ENCODE measurements around the gene SCAMP1.
"Not testable (repeated sequence)": the region's sequence is repeated elsewhere in the genome, so short reads cannot be mapped to it uniquely, and the experiment has no call there.

The SCAMP1 gene

DNA sequence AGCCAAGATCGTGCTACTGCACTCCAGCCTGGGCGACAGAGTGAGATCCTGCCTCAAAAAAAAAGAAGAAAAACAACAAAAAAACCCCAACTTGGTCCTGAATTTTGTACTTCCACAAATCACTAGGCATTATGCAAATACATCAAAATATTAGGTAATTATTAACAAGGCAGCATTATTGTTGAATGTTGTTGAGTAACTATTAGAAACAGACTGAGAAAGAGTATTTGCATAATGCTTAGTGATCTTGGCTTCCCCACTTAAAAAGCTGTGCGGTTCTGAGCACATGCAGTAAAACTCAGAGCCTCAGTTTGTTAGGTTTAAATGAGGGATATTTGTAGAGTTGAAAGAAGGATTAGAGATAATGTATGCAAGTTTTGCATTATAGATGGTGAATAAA, 64.2 kb downstream of the SCAMP1 start:
- no peak for DNase-seq (ENCODE audit: low read depth in 3 of 3)

DNA sequence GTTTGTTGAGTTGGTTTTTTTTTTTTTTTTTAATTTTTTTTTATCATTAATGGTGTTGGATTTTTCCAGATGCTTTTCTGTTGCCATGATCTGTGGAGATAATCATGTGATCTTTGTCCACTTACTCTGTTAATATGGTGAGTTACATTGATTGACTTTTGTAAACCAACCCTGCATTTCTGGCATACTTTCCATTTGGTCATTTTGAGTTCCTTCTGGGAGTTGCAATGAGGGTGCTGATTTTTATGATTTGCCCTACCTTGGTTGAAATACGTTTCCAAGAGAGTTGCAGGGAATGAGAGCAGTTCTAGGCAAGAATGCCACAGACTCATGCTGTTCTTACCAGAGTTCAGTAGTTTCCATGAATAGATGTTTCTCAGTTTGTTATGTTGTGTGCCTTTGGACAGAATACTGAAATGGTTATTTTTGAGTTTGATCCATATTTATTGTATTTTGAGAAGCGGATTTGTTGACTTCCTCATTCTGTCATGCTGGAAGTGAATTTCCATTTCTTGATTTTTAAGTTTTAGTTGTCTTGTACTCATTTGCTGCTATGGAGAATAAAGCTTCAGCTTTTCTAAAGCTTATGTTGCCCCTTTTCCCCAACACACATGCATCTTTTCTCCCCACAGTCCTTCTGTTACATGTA, 69.0 kb downstream of the SCAMP1 start:
- DNase-seq (ENCODE audit: low read depth in 3 of 3) = no peak

DNA sequence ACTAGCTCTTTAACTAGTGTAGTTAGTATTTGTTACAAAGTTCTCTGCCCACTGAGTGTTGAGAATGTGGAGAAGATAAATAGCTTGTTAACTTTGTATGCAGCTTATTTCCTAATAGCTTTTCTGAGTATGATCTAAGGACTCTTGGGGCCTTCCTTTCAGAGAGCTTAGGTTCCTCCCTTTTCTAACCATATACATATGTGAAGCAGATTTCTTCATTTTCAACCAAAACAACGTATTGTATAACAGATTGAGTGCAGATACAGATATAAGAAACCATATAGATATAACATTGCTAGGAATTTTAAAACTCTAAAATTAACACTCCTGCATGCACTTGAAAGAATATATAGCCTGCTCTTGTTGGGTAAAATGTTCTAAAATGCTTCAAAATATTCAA, 70.4 kb downstream of the SCAMP1 start:
- DNase-seq (ENCODE audit: low read depth in 3 of 3) = no peak

DNA sequence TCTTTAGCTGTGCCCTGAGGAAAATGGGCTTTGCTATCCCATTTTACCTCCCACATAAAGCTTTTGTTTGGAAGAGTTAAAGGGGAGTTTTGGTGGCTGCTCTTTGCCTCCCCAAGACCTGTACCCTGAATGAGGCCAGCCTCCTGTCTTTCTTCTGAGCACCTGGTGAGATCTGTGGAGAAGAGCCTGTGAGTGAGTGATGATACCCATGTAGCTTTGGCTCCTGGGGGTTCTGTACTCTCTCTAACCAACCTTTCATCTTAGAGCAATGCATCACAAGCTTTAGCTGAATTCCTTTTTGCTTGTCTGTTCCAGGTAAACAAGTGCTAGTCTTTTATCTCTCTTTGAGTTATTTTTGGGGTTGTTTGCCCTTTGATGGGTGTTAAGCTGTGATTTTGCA, 73.6 kb downstream of the SCAMP1 start:
- DNase-seq (ENCODE audit: low read depth in 3 of 3) = no peak

DNA sequence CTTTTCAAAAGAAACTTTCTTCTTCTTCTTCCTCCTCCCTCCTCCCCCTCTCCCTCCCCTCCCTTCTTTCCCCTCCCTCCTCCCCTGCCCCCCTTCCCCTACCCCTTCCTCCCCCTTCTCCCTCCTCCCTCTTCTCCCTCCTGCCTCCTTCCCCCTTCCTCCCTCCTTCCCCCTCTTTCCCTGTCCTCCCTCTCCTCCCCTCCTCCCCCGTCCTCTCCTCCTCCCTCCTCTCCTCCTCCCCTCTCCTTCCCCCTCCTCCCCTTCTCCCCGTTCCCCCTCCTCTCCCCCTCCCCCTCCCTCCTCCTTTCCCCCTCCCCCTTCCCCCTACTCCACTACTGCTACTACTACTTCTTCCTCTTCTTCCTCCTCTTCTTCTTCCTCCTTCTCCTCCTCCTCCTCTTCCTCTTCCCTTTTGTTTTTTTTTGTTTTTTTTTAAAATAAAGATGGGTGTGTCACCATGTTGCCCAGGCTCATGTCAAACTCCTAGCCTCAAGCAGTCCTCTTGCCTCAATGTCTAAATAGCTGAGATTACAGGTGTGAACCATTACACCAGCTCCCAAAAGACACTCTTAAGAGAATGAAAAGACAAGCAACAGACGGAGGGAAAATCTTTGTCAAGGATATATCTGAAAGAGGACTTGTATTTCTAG, 87.5 kb downstream of the SCAMP1 start:
- no peak for DNase-seq (ENCODE audit: low read depth in 3 of 3)

DNA sequence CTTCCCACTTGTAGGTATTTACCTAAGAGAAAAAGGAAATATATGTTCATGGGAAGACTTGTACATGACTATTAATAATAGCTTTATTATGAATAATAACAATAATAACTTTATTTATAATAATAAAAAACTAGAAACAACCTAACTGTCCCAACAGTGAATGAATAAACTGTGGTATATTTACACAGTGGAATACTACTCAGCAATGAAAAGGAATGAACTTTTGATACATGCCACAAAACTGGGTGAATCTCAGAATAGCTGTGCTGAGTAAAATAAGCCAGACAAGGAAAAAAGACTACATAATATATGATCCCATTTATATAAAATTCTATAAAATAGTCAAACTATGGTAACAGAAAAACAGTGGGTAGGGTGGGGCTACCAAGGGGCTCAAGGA, 88.7 kb downstream of the SCAMP1 start:
- no peak for DNase-seq (ENCODE audit: low read depth in 3 of 3)

DNA sequence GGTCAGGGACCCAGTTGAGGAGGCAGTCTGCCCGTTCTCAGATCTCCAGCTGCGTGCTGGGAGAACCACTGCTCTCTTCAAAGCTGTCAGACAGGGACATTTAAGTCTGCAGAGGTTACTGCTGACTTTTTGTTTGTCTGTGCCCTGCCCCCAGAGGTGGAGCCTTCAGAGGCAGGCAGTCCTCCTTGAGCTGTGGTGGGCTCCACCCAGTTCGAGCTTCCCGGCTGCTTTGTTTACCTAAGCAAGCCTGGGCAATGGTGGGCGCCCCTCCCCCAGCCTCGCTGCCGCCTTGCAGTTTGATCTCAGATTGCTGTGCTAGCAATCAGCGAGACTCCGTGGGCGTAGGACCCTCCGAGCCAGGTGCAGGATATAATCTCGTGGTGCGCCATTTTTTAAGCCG, 97.1 kb downstream of the SCAMP1 start:
- DNase-seq (ENCODE audit: low read depth in 3 of 3) = not testable (repeated sequence)

DNA sequence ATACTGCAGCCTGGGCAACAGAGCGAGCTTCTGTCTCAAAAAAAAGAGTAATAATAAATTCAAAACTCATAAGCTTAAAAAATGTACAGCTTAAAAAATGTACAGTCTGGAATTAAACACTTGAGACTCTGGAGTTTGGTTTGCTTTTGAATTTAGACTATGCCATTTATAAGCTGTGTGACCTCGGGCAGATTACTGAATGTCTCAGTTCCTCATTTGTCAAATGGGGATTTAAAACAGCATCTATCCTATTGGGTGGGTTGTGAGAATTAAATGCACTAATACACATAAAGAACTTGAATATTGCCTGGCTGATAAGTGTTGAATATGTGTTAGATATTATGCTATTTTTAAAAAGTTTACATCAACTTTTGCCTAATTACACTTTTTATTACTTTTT, 98.4 kb downstream of the SCAMP1 start:
- no peak for DNase-seq (ENCODE audit: low read depth in 3 of 3)

DNA sequence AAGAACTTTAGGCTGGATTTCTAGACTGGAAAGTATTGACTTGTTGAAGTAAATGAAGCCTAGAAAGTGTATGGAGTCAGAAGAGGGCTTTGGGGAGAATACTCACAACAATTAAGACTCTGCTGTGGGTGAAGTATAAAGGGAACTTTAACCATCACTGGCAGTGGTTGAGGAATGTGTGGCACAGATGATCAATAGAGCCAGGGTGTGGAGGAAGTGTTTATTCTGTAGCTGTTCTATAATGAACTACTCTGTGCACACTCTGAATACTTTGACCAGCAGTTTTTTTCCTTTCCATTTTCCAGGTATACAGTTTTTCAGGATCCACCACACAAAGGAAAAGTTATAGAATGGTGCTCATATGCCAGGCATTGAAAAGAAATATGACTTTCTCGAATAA, 106.7 kb downstream of the SCAMP1 start:
- no peak for DNase-seq (ENCODE audit: low read depth in 3 of 3)

DNA sequence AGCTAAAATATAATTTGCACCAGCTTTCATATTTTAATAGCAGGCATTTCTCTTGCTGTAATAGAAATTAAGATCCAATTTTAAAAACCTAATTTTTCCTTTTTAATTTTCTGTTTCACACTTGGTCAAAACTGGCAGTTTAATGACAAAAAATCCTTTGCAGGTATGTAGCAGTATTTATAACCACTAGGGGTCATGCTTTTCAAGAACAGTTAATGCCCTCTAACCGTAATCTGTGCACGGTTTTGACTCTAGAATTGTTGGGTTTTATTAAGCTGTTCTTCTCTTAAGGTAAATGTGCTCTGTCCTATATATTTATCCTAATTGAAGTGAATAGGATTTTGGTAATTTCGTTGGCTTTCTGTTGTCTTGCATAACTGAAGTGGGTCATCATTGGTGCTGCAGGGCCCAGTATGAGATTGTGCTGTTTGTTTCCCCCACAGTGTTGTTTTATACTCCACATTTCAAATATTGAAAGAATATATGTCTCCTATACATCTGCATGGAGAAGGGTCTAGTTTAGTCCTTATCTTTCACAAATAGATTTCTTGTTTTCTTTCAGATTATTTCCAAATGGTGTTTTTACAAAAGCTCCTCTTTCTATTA, 107.4 kb downstream of the SCAMP1 start:
- no peak for DNase-seq (ENCODE audit: low read depth in 3 of 3)

DNA sequence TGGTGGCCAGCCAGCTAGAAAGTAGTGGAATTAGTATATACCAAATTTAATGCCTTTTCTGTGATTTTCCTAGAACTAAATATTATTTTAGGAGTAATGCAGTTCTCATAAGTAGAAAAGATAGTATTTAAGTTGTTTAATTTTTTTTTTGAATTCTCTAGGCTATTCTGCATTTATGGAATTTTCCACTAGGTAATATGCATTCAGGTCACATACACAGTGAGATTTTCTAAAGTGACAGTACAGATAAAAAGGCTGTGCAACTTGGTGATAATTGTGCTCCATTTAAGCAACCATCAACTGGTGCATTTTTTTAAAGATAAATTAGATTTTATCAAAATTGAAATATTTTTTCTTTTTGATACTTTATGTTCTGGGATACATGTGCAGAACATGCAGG, 111.5 kb downstream of the SCAMP1 start:
- DNase-seq (ENCODE audit: low read depth in 3 of 3) = no peak

DNA sequence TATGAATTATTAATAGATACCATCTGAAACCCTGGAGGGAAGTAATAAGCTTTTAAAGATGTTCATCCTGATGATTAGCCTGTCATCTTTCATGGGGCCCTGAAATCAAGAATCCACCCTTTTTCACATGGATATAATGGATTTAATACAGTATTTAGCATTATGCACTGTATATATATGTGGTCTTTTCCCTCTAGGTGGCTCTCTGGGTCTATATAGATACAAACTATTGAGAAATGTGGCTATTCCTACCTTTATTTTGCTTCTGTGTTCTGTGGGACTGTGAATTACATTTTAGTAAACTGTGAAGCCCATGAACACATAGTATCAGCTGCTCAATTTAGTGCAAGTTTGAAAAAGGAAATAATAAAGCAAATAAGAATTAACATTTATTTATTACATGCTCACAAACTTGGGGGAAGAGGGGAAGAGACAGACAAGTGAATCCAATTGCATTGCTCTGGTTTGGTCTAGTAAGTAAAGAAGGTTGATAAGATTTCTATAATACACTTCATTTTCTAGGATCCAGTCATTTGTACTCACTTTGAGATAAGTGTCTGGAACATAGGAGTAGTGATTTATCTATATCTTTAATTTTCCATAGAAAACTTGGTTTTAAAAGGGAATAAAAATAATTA, 112.2 kb downstream of the SCAMP1 start:
- no peak for DNase-seq (ENCODE audit: low read depth in 3 of 3)

DNA sequence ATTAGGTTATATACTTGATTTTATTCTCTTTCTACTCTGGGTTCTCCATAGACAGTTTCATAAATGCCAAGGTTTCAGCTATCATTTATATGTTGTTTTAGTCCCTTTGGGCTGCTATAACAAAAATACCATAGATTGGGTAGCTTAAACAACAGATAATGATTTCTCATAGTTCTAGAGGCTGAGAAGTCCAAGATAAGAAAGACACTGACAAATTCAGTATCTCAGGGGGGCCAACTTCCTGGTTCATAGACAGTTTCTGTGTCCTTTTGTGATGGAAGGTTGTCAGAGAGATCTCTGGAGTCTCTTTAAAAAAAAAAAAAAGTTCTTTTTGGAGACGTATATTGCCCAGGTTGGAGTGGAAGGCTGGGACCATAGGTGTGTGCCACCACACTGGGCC, 113.3 kb downstream of the SCAMP1 start:
- no peak for DNase-seq (ENCODE audit: low read depth in 3 of 3)

DNA sequence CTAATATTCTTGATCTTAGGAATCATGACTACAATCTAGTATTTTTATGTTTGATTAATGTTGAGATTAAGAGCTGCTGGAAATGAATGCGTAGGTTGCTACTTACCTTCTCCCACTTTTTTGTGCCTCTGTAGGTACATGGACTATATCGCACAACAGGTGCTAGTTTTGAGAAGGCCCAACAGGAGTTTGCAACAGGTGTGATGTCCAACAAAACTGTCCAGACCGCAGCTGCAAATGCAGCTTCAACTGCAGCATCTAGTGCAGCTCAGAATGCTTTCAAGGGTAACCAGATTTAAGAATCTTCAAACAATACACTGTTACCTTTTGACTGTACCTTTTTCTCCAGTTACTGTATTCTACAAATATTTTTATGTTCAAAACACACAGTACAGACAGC, 115.0 kb downstream of the SCAMP1 start:
- no peak for DNase-seq (ENCODE audit: low read depth in 3 of 3)

DNA sequence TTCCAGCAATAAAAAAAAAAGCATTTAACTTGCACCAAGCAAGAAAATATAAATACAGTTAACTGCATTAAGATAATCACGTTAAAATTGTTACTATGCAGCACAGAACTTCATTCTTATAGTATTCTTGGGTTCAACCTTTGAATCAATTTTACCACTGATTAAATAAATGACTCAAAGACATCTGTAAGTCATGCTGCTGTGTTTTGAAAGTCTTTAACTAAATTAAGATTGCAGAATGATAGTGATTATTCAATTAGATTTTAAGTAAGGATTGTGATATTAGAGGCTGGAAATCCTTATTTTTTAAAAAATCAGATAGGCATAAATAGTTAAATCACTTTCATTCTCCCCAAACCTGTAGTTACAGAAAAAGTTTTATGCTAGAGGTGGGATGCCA, 116.4 kb downstream of the SCAMP1 start:
- DNase-seq (ENCODE audit: low read depth in 3 of 3) = no peak

DNA sequence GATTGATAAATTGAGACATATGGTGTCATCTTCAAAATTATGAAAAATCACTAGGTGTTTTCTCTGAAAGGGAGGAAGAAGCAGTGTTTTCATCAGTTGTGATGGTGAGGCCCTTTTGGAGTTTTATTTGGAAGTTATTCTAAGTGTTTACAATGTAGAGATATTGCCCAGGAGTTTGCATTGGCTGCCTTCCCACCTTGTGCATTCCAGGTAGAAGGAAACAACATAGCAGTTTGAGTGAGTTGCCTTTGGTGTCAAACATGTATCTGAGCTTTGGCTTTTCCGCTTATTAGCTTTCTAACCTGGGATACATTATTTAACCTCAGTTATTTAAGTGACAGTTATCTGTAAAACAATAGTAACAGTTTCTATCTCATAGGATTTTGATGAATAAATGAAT, 122.5 kb downstream of the SCAMP1 start:
- DNase-seq (ENCODE audit: low read depth in 3 of 3) = no peak

DNA sequence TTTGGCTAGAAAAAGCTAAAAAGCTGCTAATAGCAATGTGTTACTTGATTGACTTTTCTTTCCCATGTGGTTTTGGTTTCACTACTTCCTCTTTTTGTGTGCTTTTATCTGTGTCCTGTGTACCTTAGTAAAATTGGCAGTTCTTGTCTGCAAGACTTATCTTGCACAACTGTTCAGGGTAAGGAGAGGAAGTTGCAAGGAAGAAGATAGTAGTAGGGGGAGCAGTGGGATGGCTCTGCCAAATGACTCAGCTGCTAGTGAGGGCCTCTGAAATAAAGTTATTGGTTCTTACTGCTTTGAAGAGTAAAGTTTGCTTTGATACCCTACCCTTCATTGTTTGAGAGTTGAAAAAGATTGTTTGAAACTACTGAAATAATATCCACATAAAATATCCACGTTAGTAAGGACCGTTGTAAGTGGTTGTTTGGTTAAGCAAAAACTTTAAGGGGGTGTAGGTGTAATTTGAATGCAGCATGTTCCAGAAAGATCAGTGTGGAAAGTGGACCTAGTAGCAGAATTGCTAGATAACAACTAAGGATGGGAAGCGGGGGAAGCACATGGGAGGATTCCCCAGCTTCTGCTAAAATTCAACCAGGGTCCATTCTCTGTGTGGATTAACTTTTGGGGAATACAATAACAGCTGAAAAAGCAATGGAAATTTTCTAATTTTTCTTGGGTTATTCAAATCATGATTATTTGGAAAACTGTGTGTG, 123.5 kb downstream of the SCAMP1 start:
- DNase-seq (ENCODE audit: low read depth in 3 of 3) = no peak

DNA sequence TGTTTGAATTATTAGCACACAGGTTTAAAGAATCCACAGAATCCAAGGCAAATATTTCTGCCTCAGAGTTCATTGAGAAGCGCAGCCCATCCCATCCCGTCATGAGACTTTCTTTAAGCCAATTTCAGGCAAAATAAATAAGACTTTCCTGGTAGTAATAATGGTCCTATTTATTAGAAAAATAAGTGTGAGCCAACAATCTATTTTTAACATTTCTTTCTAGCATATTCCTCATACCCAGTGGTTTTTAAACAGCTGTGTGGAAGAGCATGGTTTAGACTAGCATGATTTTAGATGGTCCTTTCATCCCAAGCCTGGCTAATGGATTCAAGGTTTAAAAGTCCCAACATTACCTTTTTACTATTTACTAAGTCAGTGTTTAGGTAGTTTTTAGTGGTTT, 125.8 kb downstream of the SCAMP1 start:
- DNase-seq (ENCODE audit: low read depth in 3 of 3) = no peak

DNA sequence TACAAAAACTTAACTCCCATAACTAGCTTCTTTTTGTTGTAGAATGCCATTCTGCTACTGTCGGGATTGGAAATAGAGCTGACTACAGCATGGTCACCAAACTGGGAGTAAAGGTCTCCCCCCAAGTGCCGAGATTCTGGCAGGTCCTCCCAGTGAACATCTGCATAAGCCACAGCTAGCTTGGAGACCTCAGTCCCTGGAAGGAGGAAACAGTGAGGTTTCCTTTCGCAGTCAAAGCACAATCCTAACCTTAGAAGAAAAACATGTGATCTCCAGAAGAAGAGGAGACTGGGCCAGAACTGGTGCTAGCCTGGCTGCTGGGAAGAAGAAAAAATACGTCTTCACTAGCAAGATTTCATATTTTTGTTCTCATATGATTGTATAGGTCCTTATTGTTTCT, 127.4 kb downstream of the SCAMP1 start:
- DNase-seq (ENCODE audit: low read depth in 3 of 3) = no peak

DNA sequence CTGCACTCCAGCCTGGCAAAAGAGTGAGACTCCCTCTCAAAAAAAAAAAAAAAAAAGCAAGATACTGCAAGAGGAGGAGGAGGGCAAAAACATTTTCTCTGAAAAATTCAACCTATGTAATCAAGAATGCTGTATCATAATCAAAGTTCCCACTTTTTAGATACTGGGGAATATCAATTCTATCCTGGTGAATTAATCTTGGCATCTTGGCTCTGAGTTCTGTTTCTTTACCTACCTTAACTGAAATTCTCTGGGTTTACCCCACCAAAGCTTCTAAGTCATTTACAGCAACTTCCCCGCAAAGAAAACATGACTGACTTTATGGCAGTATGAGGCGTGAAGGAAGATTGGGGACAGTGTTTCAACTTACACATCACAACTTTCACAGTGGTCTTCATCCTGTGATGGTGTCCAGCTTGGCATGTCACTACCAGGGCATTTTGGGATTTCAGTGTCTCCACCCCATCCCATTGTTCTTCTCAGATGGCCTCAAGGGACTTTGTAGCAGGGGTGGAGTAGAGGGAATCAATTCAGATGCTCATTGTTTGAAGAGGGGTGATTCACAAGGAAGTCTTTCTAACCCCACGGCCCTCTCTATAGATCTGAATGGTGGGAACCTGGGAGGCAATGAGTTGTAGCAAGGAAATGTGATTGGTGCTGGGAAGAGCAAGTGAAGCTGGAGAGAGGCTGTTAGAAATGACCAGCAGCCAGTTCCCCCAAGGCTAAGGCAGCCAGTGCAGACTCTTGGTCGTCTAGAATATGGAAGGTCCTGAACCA, 130.5 kb downstream of the SCAMP1 start:
- no peak for DNase-seq (ENCODE audit: low read depth in 3 of 3)

DNA sequence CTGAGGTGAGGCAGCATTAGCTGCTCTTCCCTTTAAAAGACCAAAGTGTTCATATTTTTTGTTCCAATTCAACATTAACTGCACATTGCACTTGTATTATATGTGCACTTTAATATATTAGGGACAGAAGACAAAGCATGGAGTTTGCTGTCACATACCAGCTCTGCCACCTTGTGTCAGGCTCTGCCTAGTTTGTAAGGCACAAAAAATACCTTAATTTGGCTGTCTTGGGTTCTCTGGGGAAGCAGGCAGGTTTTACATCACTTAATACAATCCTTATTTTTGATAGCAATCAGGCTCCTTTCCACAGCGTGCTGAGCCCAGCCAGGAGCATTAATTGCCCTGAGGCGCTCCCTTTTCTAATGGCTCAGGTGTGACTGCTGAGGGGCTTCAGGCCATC, 131.8 kb downstream of the SCAMP1 start:
- DNase-seq (ENCODE audit: low read depth in 3 of 3) = no peak

DNA sequence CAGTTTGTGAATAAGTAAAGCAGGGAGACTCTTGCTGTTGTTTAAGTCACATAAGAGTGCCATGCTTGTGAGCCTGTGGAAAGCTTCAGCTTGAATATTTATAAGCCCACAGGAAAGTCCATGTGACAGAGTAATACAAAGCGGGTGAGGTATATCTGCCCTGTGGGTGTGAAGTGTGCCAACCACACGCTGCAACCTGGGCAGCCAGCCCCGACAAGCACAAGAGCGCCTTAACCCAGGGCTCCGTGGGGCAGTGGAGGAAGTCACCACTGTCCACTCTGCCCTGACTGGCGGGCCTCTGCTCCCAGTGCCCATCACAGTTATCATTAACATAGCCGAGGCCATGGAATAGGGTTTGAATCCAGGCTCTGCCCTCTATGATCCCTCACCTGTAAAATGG, 132.2 kb downstream of the SCAMP1 start:
- no peak for DNase-seq (ENCODE audit: low read depth in 3 of 3)
